Glomerular endothelial cell (primary cell): ENCODE measurements around the gene ARHGAP5. TPM values are rescaled to one million over a fixed set of nuclear protein-coding genes. Genes with fewer than 3 reads are reported as not detected.
"Not testable (repeated sequence)": the region's sequence is repeated elsewhere in the genome, so short reads cannot be mapped to it uniquely, and the experiment has no call there.

Experiments
- DNase-seq: peaks from one replicate; pipeline ENCODE4 v3.0.0-alpha.2; 2011; ENCODE audit warnings: low read depth, low spot score; ENCODE audit errors: extremely low read depth
- total RNA-seq: library from RNA; depleted of rRNA; stranded (reverse); fragments of >200 nt; gene quantifications from 2 replicates; pipeline ENCODE4 v1.2.3, GENCODE V29; 2015

ARHGAP5 gene
- total RNA-seq, 1 donor from 2014 or later, result 54.8 TPM

- peak; percentile 9 for DNase-seq
Measured at GRCh38 chr14:32109676-32110547, 32.8 kb downstream of the ARHGAP5 start.

GRCh38 chr14:32110548-32110896 is 33.4 kb downstream of the ARHGAP5 start:
- DNase-seq, result no peak

- DNase-seq, result no peak
Measured at GRCh38 chr14:32121536-32121935, 44.4 kb downstream of the ARHGAP5 start.

- DNase-seq, result no peak
Measured at GRCh38 chr14:32121948-32122347, 44.8 kb downstream of the ARHGAP5 start.

GRCh38 chr14:32126899-32127730 is 50.0 kb downstream of the ARHGAP5 start:
- not testable (repeated sequence) for DNase-seq

- not testable (repeated sequence) for DNase-seq
Measured at GRCh38 chr14:32127731-32128654, 50.9 kb downstream of the ARHGAP5 start.

- no peak for DNase-seq
Measured at GRCh38 chr14:32128703-32129102, 51.6 kb downstream of the ARHGAP5 start.

GRCh38 chr14:32129124-32129523 is 52.0 kb downstream of the ARHGAP5 start:
- no peak for DNase-seq

- DNase-seq, result not testable (repeated sequence)
Measured at GRCh38 chr14:32131689-32132088, 54.6 kb downstream of the ARHGAP5 start.

GRCh38 chr14:32134448-32135097 is 57.5 kb downstream of the ARHGAP5 start:
- DNase-seq, result no peak

GRCh38 chr14:32136027-32136825 is 59.1 kb downstream of the ARHGAP5 start:
- DNase-seq, result no peak

GRCh38 chr14:32137313-32137712 is 60.2 kb downstream of the ARHGAP5 start:
- no peak for DNase-seq

- DNase-seq, result no peak
Measured at GRCh38 chr14:32137892-32138291, 60.8 kb downstream of the ARHGAP5 start.

- DNase-seq, result no peak
Measured at GRCh38 chr14:32142341-32142740, 65.2 kb downstream of the ARHGAP5 start.

- DNase-seq, result no peak
Measured at GRCh38 chr14:32142754-32143437, 65.8 kb downstream of the ARHGAP5 start.

- no peak for DNase-seq
Measured at GRCh38 chr14:32150392-32150791, 73.3 kb downstream of the ARHGAP5 start.

- no peak for DNase-seq
Measured at GRCh38 chr14:32166029-32166428, 88.9 kb downstream of the ARHGAP5 start.

GRCh38 chr14:32166924-32167323 is 89.8 kb downstream of the ARHGAP5 start:
- no peak for DNase-seq

- DNase-seq, result no peak
Measured at GRCh38 chr14:32167907-32168306, 90.8 kb downstream of the ARHGAP5 start.
